ENCODE data around the gene COLEC12. TPM values are rescaled to one million over a fixed set of nuclear protein-coding genes. Genes with fewer than 3 reads are reported as not detected.
"Not testable (repeated sequence)": the region's sequence is repeated elsewhere in the genome, so short reads cannot be mapped to it uniquely, and the experiment has no call there.

Gene COLEC12
- polyA plus RNA-seq, 2 donors, result 0.75 to 1.2 TPM

GRCh38 chr18:312415-312814 lies 188.1 kb downstream of the COLEC12 start:
- WGBS, 2 donors, result 66 to 69% methylated on average over 4 of the region's 4 CpGs
- no peaks in the 10 kb centered on the region for H3K36me3 ChIP-seq (ENCODE audit: control insufficient read depth in 2 of 2, insufficient read depth in 2 of 2, low read length in 1 of 2)
- H3K27me3 ChIP-seq (ENCODE audit: control insufficient read depth in 1 of 2, insufficient read depth in 2 of 2, low read length in 2 of 2), result no peaks in the 10 kb centered on the region

GRCh38 chr18:310042-310441 lies 190.5 kb downstream of the COLEC12 start:
- no peaks in the 10 kb centered on the region for H3K27me3 ChIP-seq (ENCODE audit: control insufficient read depth in 1 of 2, insufficient read depth in 2 of 2, low read length in 2 of 2)
- H3K27ac ChIP-seq (ENCODE audit: low read depth in 2 of 2, low read length in 1 of 2), result no peak overlapping the region
- H3K9me3 ChIP-seq (ENCODE audit: control insufficient read depth in 2 of 2, insufficient read depth in 1 of 2, low read depth in 1 of 2, low read length in 1 of 2), result no peaks in the 10 kb centered on the region
- no peaks in the 10 kb centered on the region for H3K36me3 ChIP-seq (ENCODE audit: control insufficient read depth in 2 of 2, insufficient read depth in 2 of 2, low read length in 1 of 2)
- no peaks in the 10 kb centered on the region for H3K4me1 ChIP-seq (ENCODE audit: control insufficient read depth in 2 of 2, insufficient read depth in 2 of 2, low read length in 1 of 2)
- H3K4me3 ChIP-seq (ENCODE audit: low read depth in 1 of 2, low read length in 2 of 2), result no peak overlapping the region

More at GRCh38 chr18:312415-312814, 188.1 kb downstream of the COLEC12 start:
- Histone ChIP-seq H3K4me1 (ENCODE audit: control insufficient read depth in 2 of 2, insufficient read depth in 2 of 2, low read length in 1 of 2) (no peaks in the 10 kb centered on the region), H3K9me3 (ENCODE audit: control insufficient read depth in 2 of 2, insufficient read depth in 1 of 2, low read depth in 1 of 2, low read length in 1 of 2) (no peaks in the 10 kb centered on the region), H3K27ac (ENCODE audit: low read depth in 2 of 2, low read length in 1 of 2) (no peak overlapping the region), H3K4me3 (ENCODE audit: low read depth in 1 of 2, low read length in 2 of 2) (no peak overlapping the region)

GRCh38 chr18:308086-308485 lies 192.4 kb downstream of the COLEC12 start:
- not testable (repeated sequence) for H3K36me3 ChIP-seq (ENCODE audit: control insufficient read depth in 2 of 2, insufficient read depth in 2 of 2, low read length in 1 of 2); H3K9me3 ChIP-seq (ENCODE audit: control insufficient read depth in 2 of 2, insufficient read depth in 1 of 2, low read depth in 1 of 2, low read length in 1 of 2); H3K27me3 ChIP-seq (ENCODE audit: control insufficient read depth in 1 of 2, insufficient read depth in 2 of 2, low read length in 2 of 2); H3K4me3 ChIP-seq (ENCODE audit: low read depth in 1 of 2, low read length in 2 of 2); H3K27ac ChIP-seq (ENCODE audit: low read depth in 2 of 2, low read length in 1 of 2); H3K4me1 ChIP-seq (ENCODE audit: control insufficient read depth in 2 of 2, insufficient read depth in 2 of 2, low read length in 1 of 2)
- 89 to 90% methylated on average over 4 of the region's 4 CpGs for WGBS, 2 donors

GRCh38 chr18:306608-307255 lies 193.8 kb downstream of the COLEC12 start:
- H3K4me3 ChIP-seq (ENCODE audit: low read depth in 1 of 2, low read length in 2 of 2), result no peak overlapping the region
- no peaks in the 10 kb centered on the region for H3K36me3 ChIP-seq (ENCODE audit: control insufficient read depth in 2 of 2, insufficient read depth in 2 of 2, low read length in 1 of 2)
- WGBS, 2 donors, result 84 to 90% methylated on average over 7 of the region's 7 CpGs
- H3K27ac ChIP-seq (ENCODE audit: low read depth in 2 of 2, low read length in 1 of 2), result no peak overlapping the region
- no peaks in the 10 kb centered on the region for H3K9me3 ChIP-seq (ENCODE audit: control insufficient read depth in 2 of 2, insufficient read depth in 1 of 2, low read depth in 1 of 2, low read length in 1 of 2)
- no peaks in the 10 kb centered on the region for H3K27me3 ChIP-seq (ENCODE audit: control insufficient read depth in 1 of 2, insufficient read depth in 2 of 2, low read length in 2 of 2)
- H3K4me1 ChIP-seq (ENCODE audit: control insufficient read depth in 2 of 2, insufficient read depth in 2 of 2, low read length in 1 of 2), result no peaks in the 10 kb centered on the region

- 65 to 67% methylated on average over 6 of the region's 6 CpGs for WGBS, 2 donors
- no peaks in the 10 kb centered on the region for H3K27me3 ChIP-seq (ENCODE audit: control insufficient read depth in 1 of 2, insufficient read depth in 2 of 2, low read length in 2 of 2)
- H3K4me1 ChIP-seq (ENCODE audit: control insufficient read depth in 2 of 2, insufficient read depth in 2 of 2, low read length in 1 of 2), result no peaks in the 10 kb centered on the region
- H3K36me3 ChIP-seq (ENCODE audit: control insufficient read depth in 2 of 2, insufficient read depth in 2 of 2, low read length in 1 of 2), result no peaks in the 10 kb centered on the region
- H3K27ac ChIP-seq (ENCODE audit: low read depth in 2 of 2, low read length in 1 of 2), result no peak overlapping the region
- H3K9me3 ChIP-seq (ENCODE audit: control insufficient read depth in 2 of 2, insufficient read depth in 1 of 2, low read depth in 1 of 2, low read length in 1 of 2), result no peaks in the 10 kb centered on the region
- H3K4me3 ChIP-seq (ENCODE audit: low read depth in 1 of 2, low read length in 2 of 2), result no peak overlapping the region
Measured at GRCh38 chr18:305003-305501, 195.4 kb downstream of the COLEC12 start.

- WGBS, 2 donors, result 92 to 94% methylated on average over 2 of the region's 2 CpGs
- H3K27ac ChIP-seq (ENCODE audit: low read depth in 2 of 2, low read length in 1 of 2), result no peak overlapping the region
- no peaks in the 10 kb centered on the region for H3K36me3 ChIP-seq (ENCODE audit: control insufficient read depth in 2 of 2, insufficient read depth in 2 of 2, low read length in 1 of 2)
- no peaks in the 10 kb centered on the region for H3K27me3 ChIP-seq (ENCODE audit: control insufficient read depth in 1 of 2, insufficient read depth in 2 of 2, low read length in 2 of 2)
- no peak overlapping the region for H3K4me3 ChIP-seq (ENCODE audit: low read depth in 1 of 2, low read length in 2 of 2)
- H3K9me3 ChIP-seq (ENCODE audit: control insufficient read depth in 2 of 2, insufficient read depth in 1 of 2, low read depth in 1 of 2, low read length in 1 of 2), result no peaks in the 10 kb centered on the region
- no peaks in the 10 kb centered on the region for H3K4me1 ChIP-seq (ENCODE audit: control insufficient read depth in 2 of 2, insufficient read depth in 2 of 2, low read length in 1 of 2)
Measured at GRCh38 chr18:303607-304006, 196.9 kb downstream of the COLEC12 start.

GRCh38 chr18:303011-303410 lies 197.5 kb downstream of the COLEC12 start:
- H3K36me3 ChIP-seq (ENCODE audit: control insufficient read depth in 2 of 2, insufficient read depth in 2 of 2, low read length in 1 of 2), result no peaks in the 10 kb centered on the region
- 48 to 93% methylated on average over 1 of the region's 1 CpG for WGBS, 2 donors
- no peaks in the 10 kb centered on the region for H3K4me1 ChIP-seq (ENCODE audit: control insufficient read depth in 2 of 2, insufficient read depth in 2 of 2, low read length in 1 of 2)
- no peak overlapping the region for H3K4me3 ChIP-seq (ENCODE audit: low read depth in 1 of 2, low read length in 2 of 2)
- H3K27me3 ChIP-seq (ENCODE audit: control insufficient read depth in 1 of 2, insufficient read depth in 2 of 2, low read length in 2 of 2), result no peaks in the 10 kb centered on the region
- no peak overlapping the region for H3K27ac ChIP-seq (ENCODE audit: low read depth in 2 of 2, low read length in 1 of 2)
- H3K9me3 ChIP-seq (ENCODE audit: control insufficient read depth in 2 of 2, insufficient read depth in 1 of 2, low read depth in 1 of 2, low read length in 1 of 2), result no peaks in the 10 kb centered on the region

- Histone ChIP-seq H3K27me3 (ENCODE audit: control insufficient read depth in 1 of 2, insufficient read depth in 2 of 2, low read length in 2 of 2) (no peaks in the 10 kb centered on the region), H3K4me3 (ENCODE audit: low read depth in 1 of 2, low read length in 2 of 2) (no peak overlapping the region), H3K9me3 (ENCODE audit: control insufficient read depth in 2 of 2, insufficient read depth in 1 of 2, low read depth in 1 of 2, low read length in 1 of 2) (no peaks in the 10 kb centered on the region), H3K4me1 (ENCODE audit: control insufficient read depth in 2 of 2, insufficient read depth in 2 of 2, low read length in 1 of 2) (no peaks in the 10 kb centered on the region), H3K36me3 (ENCODE audit: control insufficient read depth in 2 of 2, insufficient read depth in 2 of 2, low read length in 1 of 2) (no peaks in the 10 kb centered on the region), H3K27ac (ENCODE audit: low read depth in 2 of 2, low read length in 1 of 2) (no peak overlapping the region)
- WGBS, 2 donors, result 80 to 86% methylated on average over 7 of the region's 7 CpGs
Measured at GRCh38 chr18:302097-302496, 198.4 kb downstream of the COLEC12 start.

- no peaks in the 10 kb centered on the region for H3K4me1 ChIP-seq (ENCODE audit: control insufficient read depth in 2 of 2, insufficient read depth in 2 of 2, low read length in 1 of 2)
- no peaks in the 10 kb centered on the region for H3K27me3 ChIP-seq (ENCODE audit: control insufficient read depth in 1 of 2, insufficient read depth in 2 of 2, low read length in 2 of 2)
- WGBS, 2 donors, result 75 to 88% methylated on average over 2 of the region's 2 CpGs
- H3K27ac ChIP-seq (ENCODE audit: low read depth in 2 of 2, low read length in 1 of 2), result no peak overlapping the region
- H3K36me3 ChIP-seq (ENCODE audit: control insufficient read depth in 2 of 2, insufficient read depth in 2 of 2, low read length in 1 of 2), result no peaks in the 10 kb centered on the region
- H3K9me3 ChIP-seq (ENCODE audit: control insufficient read depth in 2 of 2, insufficient read depth in 1 of 2, low read depth in 1 of 2, low read length in 1 of 2), result no peaks in the 10 kb centered on the region
- no peak overlapping the region for H3K4me3 ChIP-seq (ENCODE audit: low read depth in 1 of 2, low read length in 2 of 2)
Measured at GRCh38 chr18:297936-298335, 202.6 kb downstream of the COLEC12 start.

GRCh38 chr18:295756-296490 lies 204.6 kb downstream of the COLEC12 start:
- H3K9me3 ChIP-seq (ENCODE audit: control insufficient read depth in 2 of 2, insufficient read depth in 1 of 2, low read depth in 1 of 2, low read length in 1 of 2), result no peaks in the 10 kb centered on the region
- H3K4me3 ChIP-seq (ENCODE audit: low read depth in 1 of 2, low read length in 2 of 2), result no peak overlapping the region
- no peaks in the 10 kb centered on the region for H3K4me1 ChIP-seq (ENCODE audit: control insufficient read depth in 2 of 2, insufficient read depth in 2 of 2, low read length in 1 of 2)
- 72 to 80% methylated on average over 3 of the region's 3 CpGs for WGBS, 2 donors
- no peak overlapping the region for H3K27ac ChIP-seq (ENCODE audit: low read depth in 2 of 2, low read length in 1 of 2)
- H3K36me3 ChIP-seq (ENCODE audit: control insufficient read depth in 2 of 2, insufficient read depth in 2 of 2, low read length in 1 of 2), result no peaks in the 10 kb centered on the region
- no peaks in the 10 kb centered on the region for H3K27me3 ChIP-seq (ENCODE audit: control insufficient read depth in 1 of 2, insufficient read depth in 2 of 2, low read length in 2 of 2)
